ENCODE data around the gene DPEP1. TPM values are rescaled to one million over a fixed set of nuclear protein-coding genes. Genes with fewer than 3 reads are reported as not detected.

The DPEP1 gene
- total RNA-seq, 2 experiments from 2014 or later: not detected

DNA sequence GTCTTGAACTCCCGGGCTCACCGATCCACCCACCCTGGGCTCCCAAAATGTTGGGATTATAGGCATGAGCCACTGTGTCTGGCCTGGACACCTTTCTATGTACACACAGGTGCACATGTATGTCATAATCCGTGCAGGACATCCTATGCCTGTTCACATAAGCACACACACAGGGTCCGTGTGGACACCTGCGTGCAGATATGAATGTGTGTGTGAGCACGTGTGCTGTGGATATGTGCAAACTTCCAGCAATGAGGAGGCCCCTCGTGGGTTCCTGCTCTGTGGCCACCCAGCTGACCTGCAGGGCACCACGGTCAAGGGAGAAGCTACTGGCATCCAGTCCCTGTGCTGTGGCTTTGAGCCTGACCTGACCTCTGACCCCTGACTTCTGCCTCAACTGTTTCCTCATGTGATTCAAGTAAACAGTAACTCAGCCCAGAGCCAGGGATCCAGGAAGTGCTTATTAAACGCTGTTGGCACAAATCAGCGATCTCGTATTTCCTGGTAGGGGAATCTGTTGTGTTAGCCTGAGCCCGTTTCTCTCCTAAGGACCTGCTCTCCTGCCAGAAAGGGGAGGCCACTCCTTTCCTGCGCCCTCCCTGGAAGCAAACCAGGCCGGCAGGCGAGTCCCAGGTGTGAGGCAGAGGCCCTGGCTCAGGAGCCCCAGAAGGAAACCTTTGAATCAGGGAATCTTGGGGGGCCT, 31.4 kb upstream of the DPEP1 start:
- no peaks in the 10 kb centered on the region for H3K9me3 ChIP-seq (ENCODE audit: control insufficient read depth in 1 of 2, insufficient read depth in 1 of 2, low read length in 2 of 2)
- no peaks in the 10 kb centered on the region for H3K36me3 Mint-ChIP-seq (ENCODE audit: low read depth)
- H3K36me3 ChIP-seq (ENCODE audit: insufficient read depth, low read length): no peaks in the 10 kb centered on the region
- peaks cover 4% of the 10 kb centered on the region for H3K27me3 Mint-ChIP-seq
- no peaks in the 10 kb centered on the region for H3K9me3 Mint-ChIP-seq
- H3K4me3 ChIP-seq (ENCODE audit: low read length): no peak overlapping the region
- CTCF ChIA-PET: no interaction called here
- H3K4me1 Mint-ChIP-seq (ENCODE audit: low read depth): no peaks in the 10 kb centered on the region
- intact Hi-C loops (cut with DNase I, micrococcal nuclease): no loop called here
- no peaks in the 10 kb centered on the region for H3K4me1 ChIP-seq (ENCODE audit: insufficient read depth, low read length)
- no peaks in the 10 kb centered on the region for H3K27me3 ChIP-seq (ENCODE audit: control insufficient read depth in 1 of 2, insufficient read depth in 2 of 2, low read length in 2 of 2)
- TF ChIP-seq, protein P1, sequence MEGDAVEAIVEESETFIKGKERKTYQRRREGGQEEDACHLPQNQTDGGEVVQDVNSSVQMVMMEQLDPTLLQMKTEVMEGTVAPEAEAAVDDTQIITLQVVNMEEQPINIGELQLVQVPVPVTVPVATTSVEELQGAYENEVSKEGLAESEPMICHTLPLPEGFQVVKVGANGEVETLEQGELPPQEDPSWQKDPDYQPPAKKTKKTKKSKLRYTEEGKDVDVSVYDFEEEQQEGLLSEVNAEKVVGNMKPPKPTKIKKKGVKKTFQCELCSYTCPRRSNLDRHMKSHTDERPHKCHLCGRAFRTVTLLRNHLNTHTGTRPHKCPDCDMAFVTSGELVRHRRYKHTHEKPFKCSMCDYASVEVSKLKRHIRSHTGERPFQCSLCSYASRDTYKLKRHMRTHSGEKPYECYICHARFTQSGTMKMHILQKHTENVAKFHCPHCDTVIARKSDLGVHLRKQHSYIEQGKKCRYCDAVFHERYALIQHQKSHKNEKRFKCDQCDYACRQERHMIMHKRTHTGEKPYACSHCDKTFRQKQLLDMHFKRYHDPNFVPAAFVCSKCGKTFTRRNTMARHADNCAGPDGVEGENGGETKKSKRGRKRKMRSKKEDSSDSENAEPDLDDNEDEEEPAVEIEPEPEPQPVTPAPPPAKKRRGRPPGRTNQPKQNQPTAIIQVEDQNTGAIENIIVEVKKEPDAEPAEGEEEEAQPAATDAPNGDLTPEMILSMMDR (IDR thresholded peaks at IDR 0.05): no peak
- ATAC-seq (ENCODE audit: poor library complexity) (no peak), DNase-seq (no peak)
- H3K27ac Mint-ChIP-seq: no peak overlapping the region
- POLR2A ChIA-PET: no interaction called here
- H3K27ac ChIP-seq (ENCODE audit: low read depth in 1 of 2, low read length in 2 of 2): no peak overlapping the region
- no peak overlapping the region for H3K4me3 Mint-ChIP-seq

- ChIA-PET POLR2A (no interaction called here), CTCF (no interaction called here)
- TF ChIP-seq, protein P1 (IDR thresholded peaks at IDR 0.05): no peak
- intact Hi-C loops (cut with DNase I, micrococcal nuclease): no loop called here
- Histone ChIP-seq H3K27me3 (ENCODE audit: control insufficient read depth in 1 of 2, insufficient read depth in 2 of 2, low read length in 2 of 2) (no peaks in the 10 kb centered on the region), H3K27ac (ENCODE audit: low read depth in 1 of 2, low read length in 2 of 2) (no peak overlapping the region), H3K36me3 (ENCODE audit: insufficient read depth, low read length) (no peaks in the 10 kb centered on the region), H3K9me3 (ENCODE audit: control insufficient read depth in 1 of 2, insufficient read depth in 1 of 2, low read length in 2 of 2) (peaks cover 0 to 4% of the 10 kb centered on the region in 2 experiments), H3K4me3 (ENCODE audit: low read length) (no peak overlapping the region), H3K4me1 (ENCODE audit: insufficient read depth, low read length) (no peaks in the 10 kb centered on the region)
- no peaks in the 10 kb centered on the region for H3K9me3 Mint-ChIP-seq
- no peak overlapping the region for H3K4me3 Mint-ChIP-seq
- no peaks in the 10 kb centered on the region for H3K36me3 Mint-ChIP-seq (ENCODE audit: low read depth)
- no peak overlapping the region for H3K27ac Mint-ChIP-seq
- no peaks in the 10 kb centered on the region for H3K27me3 Mint-ChIP-seq
- no peak for DNase-seq
- H3K4me1 Mint-ChIP-seq (ENCODE audit: low read depth): no peaks in the 10 kb centered on the region
- ATAC-seq (ENCODE audit: poor library complexity): no peak
Measured at GRCh38 chr16:89582614-89583196, 30.7 kb upstream of the DPEP1 start.

DNA sequence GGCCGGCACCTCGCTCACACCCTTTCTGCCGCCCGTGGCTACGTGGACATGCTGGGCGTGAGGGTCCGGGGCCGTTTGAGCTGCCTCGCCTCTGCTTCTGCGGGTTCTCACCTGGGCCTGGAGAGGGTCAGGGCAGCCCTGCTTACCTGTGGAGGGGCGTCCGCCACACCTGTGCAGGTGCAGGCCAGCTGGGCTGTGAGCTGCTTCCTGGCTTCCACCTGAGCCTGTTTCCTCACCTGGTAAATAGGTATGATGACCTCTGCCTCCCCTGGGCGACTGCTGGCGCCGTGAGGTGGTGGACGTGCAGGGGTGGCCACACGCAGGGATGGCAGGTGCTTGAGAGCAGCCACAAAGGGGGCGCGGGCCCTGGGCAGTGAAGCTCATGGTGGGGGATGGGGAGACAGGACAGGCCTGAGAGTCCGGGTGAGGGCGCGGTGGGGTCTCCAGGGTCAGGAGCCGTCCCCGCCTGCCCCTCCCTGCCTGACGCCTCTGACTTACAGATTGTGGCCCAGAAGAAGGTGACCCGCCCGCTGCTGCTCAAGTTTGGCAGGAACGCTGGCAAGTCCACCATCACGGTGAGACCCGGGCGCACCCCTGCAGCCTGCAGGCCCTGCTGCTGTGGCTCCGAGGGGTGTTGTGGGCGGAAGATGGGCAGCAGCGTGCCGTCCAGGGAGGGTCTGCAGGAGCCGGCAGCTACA, 30.1 kb upstream of the DPEP1 start:
- ATAC-seq (ENCODE audit: poor library complexity) (no peak), DNase-seq (no peak)
- H3K27me3 Mint-ChIP-seq: no peaks in the 10 kb centered on the region
- intact Hi-C loops (cut with DNase I, micrococcal nuclease): no loop called here
- Histone ChIP-seq H3K27ac (ENCODE audit: low read depth in 1 of 2, low read length in 2 of 2) (no peak overlapping the region), H3K27me3 (ENCODE audit: control insufficient read depth in 1 of 2, insufficient read depth in 2 of 2, low read length in 2 of 2) (no peaks in the 10 kb centered on the region), H3K4me3 (ENCODE audit: low read length) (no peak overlapping the region), H3K9me3 (ENCODE audit: control insufficient read depth in 1 of 2, insufficient read depth in 1 of 2, low read length in 2 of 2) (peaks cover 0 to 4% of the 10 kb centered on the region in 2 experiments), H3K36me3 (ENCODE audit: insufficient read depth, low read length) (no peaks in the 10 kb centered on the region), H3K4me1 (ENCODE audit: insufficient read depth, low read length) (no peaks in the 10 kb centered on the region)
- no peaks in the 10 kb centered on the region for H3K9me3 Mint-ChIP-seq
- TF ChIP-seq, protein P1 (IDR thresholded peaks at IDR 0.05): no peak
- CTCF ChIA-PET: no interaction called here
- H3K27ac Mint-ChIP-seq: no peak overlapping the region
- H3K36me3 Mint-ChIP-seq (ENCODE audit: low read depth): no peaks in the 10 kb centered on the region
- H3K4me1 Mint-ChIP-seq (ENCODE audit: low read depth): no peaks in the 10 kb centered on the region
- no peak overlapping the region for H3K4me3 Mint-ChIP-seq
- POLR2A ChIA-PET: no interaction called here

All from CD4-positive, alpha-beta T cell (primary cell).